AG08395 (cell line): ENCODE measurements around the gene DLL4.

ENCODE experiments used
- DNase-seq: peaks from one replicate; pipeline ENCODE4 v3.0.0; 2012; ENCODE audit warnings: mixed read lengths, low spot score

DLL4 gene

GRCh38 chr15:40928821-40929659 lies at the start of gene DLL4:
Gene DLL4, plus strand, starts transcription at chr15:40929340. Its CDS starts 329 bp downstream, at chr15:40929669.
- no peak for DNase-seq

DNA sequence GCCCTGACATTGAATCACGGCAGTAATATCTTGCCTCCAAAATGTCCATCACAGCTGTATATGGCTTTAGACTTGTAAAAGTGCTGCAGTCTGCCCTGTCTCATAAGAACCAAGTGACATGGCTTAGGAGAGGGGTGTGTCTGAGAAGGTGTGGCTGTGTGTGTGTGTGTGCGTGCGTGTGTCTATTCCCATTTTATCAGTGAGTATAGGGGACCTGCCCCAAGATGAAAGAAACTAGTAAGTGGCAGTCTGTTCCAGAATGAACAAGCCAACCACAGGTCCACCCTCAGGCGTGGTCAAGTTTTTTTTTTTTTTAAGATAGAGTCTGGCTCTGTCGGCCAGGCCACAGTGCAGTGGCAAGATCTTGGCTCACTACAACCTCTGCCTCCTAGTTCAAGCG lies 49.5 kb upstream of the DLL4 start:
- DNase-seq: no peak

DNA sequence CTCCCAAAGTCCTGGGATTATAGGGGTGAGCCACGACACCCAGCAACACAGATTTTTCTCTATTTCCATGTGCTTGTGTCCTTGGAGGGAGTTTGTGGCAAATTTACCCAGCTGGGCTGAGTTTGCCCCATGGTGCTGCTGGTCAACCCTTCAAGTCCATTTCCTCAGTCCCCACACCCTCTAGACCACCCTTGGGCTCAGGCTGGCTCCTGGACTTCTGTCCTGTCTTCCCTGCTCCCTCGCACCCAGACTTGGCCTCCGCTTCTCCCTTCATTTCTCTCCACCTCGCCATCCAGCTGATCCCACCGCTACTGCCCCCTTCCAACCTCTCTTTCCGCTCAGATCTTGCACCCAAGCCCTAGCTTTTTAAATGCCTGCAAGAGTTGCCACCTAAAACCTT lies 47.8 kb upstream of the DLL4 start:
- DNase-seq: no peak

- no peak for DNase-seq
Measured at GRCh38 chr15:40886586-40886985, 42.6 kb upstream of the DLL4 start.

DNA sequence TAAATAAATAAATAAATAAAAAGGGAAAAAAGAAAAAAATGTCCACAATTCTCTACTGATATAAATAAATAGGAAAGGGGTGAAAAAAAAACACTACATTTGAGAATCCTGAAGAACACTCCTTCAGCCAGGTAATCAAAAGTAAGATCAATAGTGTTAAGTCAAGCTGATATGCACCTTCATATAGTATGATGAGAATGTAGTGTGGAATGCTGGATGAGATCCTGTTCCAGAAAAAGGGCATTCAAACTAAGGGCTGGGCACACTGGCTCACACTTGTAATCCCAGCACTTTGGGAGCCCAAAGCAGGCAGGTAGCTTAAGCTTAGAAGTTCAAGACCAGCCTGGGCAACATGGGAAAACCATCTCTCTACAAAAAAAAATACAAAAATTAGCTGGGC lies 40.0 kb upstream of the DLL4 start:
- DNase-seq: no peak

GRCh38 chr15:40891138-40891537 lies 38.0 kb upstream of the DLL4 start:
- no peak for DNase-seq

DNA sequence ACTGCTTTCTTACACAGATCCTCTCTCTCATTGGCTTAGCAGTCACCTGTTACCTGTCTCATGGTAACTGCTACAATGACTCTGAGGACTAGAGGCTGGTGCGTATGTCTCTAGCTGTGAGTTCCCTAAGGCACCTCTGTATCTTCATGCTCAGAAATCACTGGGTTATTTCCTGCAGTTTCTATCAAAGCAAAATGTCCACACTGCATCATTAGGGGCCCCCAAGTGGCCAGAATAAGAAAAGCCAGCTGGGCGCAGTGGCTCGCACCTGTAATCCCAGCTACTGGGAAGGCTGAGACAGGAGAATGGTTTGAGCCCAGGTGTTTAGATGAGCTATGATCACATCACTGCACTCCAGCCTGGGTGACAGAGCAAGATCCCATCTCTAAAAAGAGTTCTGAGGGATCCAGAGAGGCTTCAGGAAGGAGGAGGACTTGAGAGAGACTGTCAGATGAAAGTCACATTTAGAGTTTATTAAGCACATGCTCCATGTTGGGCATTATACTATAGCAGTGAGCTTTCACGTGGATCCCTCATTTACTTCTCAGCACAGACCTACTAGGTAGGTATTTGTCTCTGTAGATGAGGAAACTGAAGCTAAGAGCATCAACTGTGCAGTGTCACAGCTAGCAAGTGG lies 37.2 kb upstream of the DLL4 start:
- peak; percentile 55 for DNase-seq

DNA sequence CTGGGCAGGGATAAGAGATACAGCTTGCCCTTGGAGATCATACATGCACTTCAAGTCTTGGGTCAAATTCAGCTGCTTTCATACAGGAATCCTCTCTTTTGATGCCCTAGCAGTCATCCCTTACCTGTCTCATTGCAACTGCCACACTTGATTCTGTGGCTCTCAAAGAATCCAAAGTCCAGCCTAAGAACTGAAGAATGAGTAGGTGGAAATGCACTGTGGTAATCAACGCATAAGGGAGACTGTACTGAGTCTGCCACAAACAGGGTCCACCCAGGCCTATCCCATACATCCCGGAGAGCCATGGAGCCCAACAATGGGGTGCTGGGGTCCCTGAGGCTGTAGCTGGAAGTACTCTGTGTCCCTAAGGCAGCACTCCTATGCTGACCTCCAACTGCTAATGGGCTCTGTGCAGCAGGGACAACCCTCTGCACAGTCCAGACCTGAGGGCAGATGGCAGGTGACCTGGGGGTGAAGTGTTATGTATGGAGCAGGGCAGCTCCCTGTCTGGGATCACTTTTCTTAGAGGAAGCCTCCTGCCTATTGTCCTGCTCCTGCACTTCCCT lies 36.6 kb upstream of the DLL4 start:
- no peak for DNase-seq

DNA sequence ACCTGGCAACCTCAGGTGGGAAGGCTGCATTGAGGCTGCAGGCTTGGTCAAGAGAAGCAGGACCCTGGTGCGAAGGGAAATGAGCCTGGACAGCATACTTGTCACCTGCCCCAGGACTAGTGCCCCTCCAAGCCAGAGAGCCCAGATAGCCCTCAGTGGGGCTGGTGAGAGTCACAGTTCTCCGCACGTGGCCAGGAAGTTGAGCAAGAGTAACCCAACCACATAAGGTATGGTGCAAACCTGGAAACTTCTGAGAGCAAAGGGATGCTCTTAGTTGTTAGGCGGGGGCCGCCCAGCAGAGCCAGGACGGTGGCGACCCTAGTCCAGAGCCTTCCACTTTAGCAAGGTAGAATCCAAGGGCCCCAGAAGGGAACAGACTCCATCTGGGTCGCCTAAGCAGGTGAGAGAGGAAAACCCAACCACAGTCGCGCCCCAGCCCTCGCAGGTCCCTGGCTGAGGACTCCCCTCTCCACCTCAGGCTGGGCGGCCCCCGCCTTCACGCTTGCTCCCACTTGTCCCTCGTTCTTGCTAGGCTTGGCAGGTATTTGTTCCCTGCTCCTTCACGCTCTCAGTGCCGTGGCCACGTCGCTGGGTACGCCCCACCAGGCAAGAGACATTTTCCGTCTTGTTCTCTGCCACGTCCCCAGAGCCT lies 36.0 kb upstream of the DLL4 start:
- DNase-seq: no peak

- DNase-seq: peak; percentile 96
Measured at GRCh38 chr15:40893733-40894680, 35.1 kb upstream of the DLL4 start, which contains the start of gene VPS18. Gene VPS18, plus strand, starts transcription at chr15:40894450. Its CDS starts 319 bp downstream, at chr15:40894769.

GRCh38 chr15:40894681-40895448 lies 34.3 kb upstream of the DLL4 start:
- peak; percentile 76 for DNase-seq

- no peak for DNase-seq
Measured at GRCh38 chr15:40899536-40900207, 29.5 kb upstream of the DLL4 start.

- no peak for DNase-seq
Measured at GRCh38 chr15:40900256-40901052, 28.7 kb upstream of the DLL4 start.

- no peak for DNase-seq
Measured at GRCh38 chr15:40901053-40901443, 28.1 kb upstream of the DLL4 start.

GRCh38 chr15:40902605-40903561 lies 26.3 kb upstream of the DLL4 start:
- no peak for DNase-seq

GRCh38 chr15:40904552-40905201 lies 24.5 kb upstream of the DLL4 start:
- DNase-seq: no peak
